Fibroblast of lung (primary cell): ENCODE data around the gene SDSL.

Experiments used
- CTCF ChIP-seq, 2 donors: IDR thresholded peaks in 1 of 2; conservative IDR thresholded peaks in 1 of 2; 1 replicate in 1 of 2; 2 replicates in 1 of 2; pipeline ENCODE4 v1.5.1; 2011 to 2012; ENCODE audit warnings: low read length in 2 of 2, control low read depth in 1 of 2, inconsistent platforms in 1 of 2, low read depth in 1 of 2, mild to moderate bottlenecking in 1 of 2
- EZH2 ChIP-seq: IDR thresholded peaks from 2 replicates; pipeline ENCODE4 v1.5.1; 2012; ENCODE audit warnings: low read length, control low read depth, mild to moderate bottlenecking; ENCODE audit errors: missing control alignments

DNA sequence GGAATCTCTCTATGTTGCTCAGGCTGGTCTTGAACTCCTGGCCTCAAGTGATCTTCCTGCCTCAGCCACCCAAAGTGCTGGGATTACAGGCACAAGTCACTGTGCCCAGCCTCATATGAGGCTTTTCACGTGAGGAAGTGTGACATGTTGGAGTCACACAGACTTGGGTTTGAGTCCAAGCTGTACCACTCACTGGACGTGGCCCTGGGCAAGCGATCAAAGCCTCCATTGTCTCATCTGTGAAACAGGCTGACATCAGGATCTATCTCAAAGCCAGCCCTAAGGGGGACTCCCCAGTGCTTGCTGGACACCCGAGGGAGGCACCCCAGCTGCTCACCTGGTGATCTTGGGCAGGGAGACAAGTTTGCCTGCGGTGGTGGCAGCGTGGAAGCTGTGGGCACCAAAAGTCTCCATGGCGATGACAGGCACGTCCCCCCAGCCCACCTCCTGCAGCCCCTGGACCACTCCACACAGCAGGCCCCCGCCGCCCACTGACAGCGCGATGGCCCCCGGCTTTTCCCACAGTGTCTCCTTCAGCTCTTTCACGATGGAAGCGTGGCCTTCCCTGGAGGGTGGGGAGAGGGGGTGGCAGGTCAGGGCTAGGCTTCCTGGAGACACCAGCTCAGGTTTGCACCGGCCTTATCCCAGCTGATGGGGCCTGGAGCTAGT is 25.2 kb upstream of the SDSL start:
- TF ChIP-seq EZH2 = no peak
- TF ChIP-seq CTCF (conservative IDR thresholded peaks at IDR 0.05 in 1 of 2, IDR thresholded peaks at IDR 0.05 in 1 of 2; ENCODE audit: low read depth in 1 of 2, low read length in 2 of 2) = no peak
